Kidney (tissue), 14 donors: ENCODE results near the gene CHERP. TPM values are rescaled to one million over a fixed set of nuclear protein-coding genes. Genes with fewer than 3 reads are reported as not detected.
A peak's percentile ranks its signal among the peaks of the same experiment; 100 is the strongest.

ENCODE experiments used
- DNase-seq, 5 donors: peaks; one replicate each; pipeline ENCODE4 v3.0.0-alpha.2; 2013 to 2020
- FAIRE-seq: peaks from 2 replicates; lab custom pipeline; 2012; peaks lifted over from hg19 to GRCh38; lab: Jason Lieb, UNC
- H3K27ac ChIP-seq, 2 donors: one replicate each; pipeline ENCODE4 v1.7.0; 2013; ENCODE audit warnings: low read depth in 2 of 2, low read length in 2 of 2, inconsistent platforms in 1 of 2
- H3K27me3 ChIP-seq: one replicate; pipeline ENCODE4 v1.7.1; 2013; ENCODE audit warnings: low read length, inconsistent platforms; ENCODE audit not compliant: control insufficient read depth, insufficient read depth
- H3K36me3 ChIP-seq, 3 donors: one replicate each; pipeline versions ENCODE4 v1.7.0 to v1.7.1; 2013; ENCODE audit warnings: low read length in 3 of 3, control low read depth in 1 of 3, inconsistent platforms in 1 of 3; ENCODE audit not compliant: insufficient read depth in 3 of 3, control insufficient read depth in 2 of 3
- H3K4me1 ChIP-seq, 3 donors: one replicate each; pipeline versions ENCODE4 v1.7.0 to v1.7.1; 2013; ENCODE audit warnings: low read length in 3 of 3, inconsistent platforms in 1 of 3, low read depth in 1 of 3; ENCODE audit not compliant: control insufficient read depth in 2 of 3, insufficient read depth in 2 of 3
- H3K4me3 ChIP-seq, 3 donors: one replicate each; pipeline versions ENCODE4 v1.7.0 to v1.8.1; 2013; ENCODE audit warnings: low read length in 3 of 3, control low read depth in 1 of 3, inconsistent platforms in 1 of 3
- H3K9ac ChIP-seq, 3 donors: one replicate each; pipeline versions ENCODE4 v1.7.0 to v1.7.1; 2013; ENCODE audit warnings: low read length in 3 of 3, control low read depth in 1 of 3, inconsistent platforms in 1 of 3
- H3K9me3 ChIP-seq, 3 donors: one replicate each; pipeline versions ENCODE4 v1.7.0 to v1.7.1; 2013; ENCODE audit warnings: low read length in 3 of 3, control low read depth in 1 of 3, inconsistent platforms in 1 of 3; ENCODE audit not compliant: control insufficient read depth in 2 of 3, insufficient read depth in 1 of 3
- CTCF ChIP-seq: IDR thresholded peaks from 3 replicates; pipeline ENCODE4 v1.5.1; 2012; ENCODE audit warnings: mild to moderate bottlenecking, moderate library complexity, borderline replicate concordance; ENCODE audit not compliant: insufficient read depth; ENCODE audit errors: extremely low read depth
- intact Hi-C: fragments of 100-400 bp; cut with DNase I; formaldehyde crosslinking; loops from one replicate; pipeline ENCODE4 v1.11.1; 2022
- polyA plus RNA-seq: library from polyadenylated mRNA; stranded (reverse); fragments of 350-450 nt; fragmentation: Illumina TruSeq; extraction: RNeasy Lipid Tissue Mini Kit (QIAGEN cat#74804); gene quantifications from one replicate; pipeline ENCODE4 v1.2.3, GENCODE V29; 2014; ENCODE audit warnings: low read depth, low replicate concordance; ENCODE audit not compliant: insufficient read depth
- total RNA-seq: library from RNA; stranded (reverse); fragmentation: NEBNext Ultra II Directional; extraction: Animal tissue kit (Norgen Biotek cat#: 25700); gene quantifications from one replicate; pipeline ENCODE4 v1.2.1, GENCODE V29; 2021
- donor health status: control.
- donor health status: control.
- donor health status: control.
- donor health status: control.
- donor health status: control.
- donor health status: DM: yes; HTN: yes; CAD: no.
- donor health status: Normal renal cell carcinoma (clear cell type).

The CHERP gene
- total and polyA plus RNA-seq, 2 donors from 2014 or later, result 14.6 to 37.2 TPM

- Histone ChIP-seq H3K4me1 (peaks cover 0 to 69% (median 15%) of the 10 kb centered on the region in 3 donors), H3K4me3 (peak overlapping the region in 1 of 3 donors; percentile 26), H3K9me3 (no peaks in the 10 kb centered on the region), H3K27ac (peak overlapping the region; percentile 37 to 71), H3K9ac (peak overlapping the region in 1 of 3 donors; percentile 13), H3K36me3 (peaks cover 0 to 3% (median 0%) of the 10 kb centered on the region in 3 donors), H3K27me3 (no peaks in the 10 kb centered on the region)
- no peak for TF ChIP-seq CTCF
- DNase-seq, result peak; percentile 70 to 95 (median 80)
- intact Hi-C loops, result no loop called here
- FAIRE-seq, result no peak
These were observed 42.2 kb upstream of the CHERP start for GRCh38 chr19:16584248-16585093.

GRCh38 chr19:16582486-16583261, 40.4 kb upstream of the CHERP start:
- DNase-seq (no peak), FAIRE-seq (no peak)
- Histone ChIP-seq H3K27ac (no peak overlapping the region), H3K4me3 (no peak overlapping the region), H3K27me3 (no peaks in the 10 kb centered on the region), H3K36me3 (peaks cover 0 to 12% (median 4%) of the 10 kb centered on the region in 3 donors), H3K4me1 (peaks cover 0 to 53% (median 8%) of the 10 kb centered on the region in 3 donors), H3K9me3 (no peaks in the 10 kb centered on the region), H3K9ac (no peak overlapping the region)
- TF ChIP-seq CTCF, result no peak
- intact Hi-C loops, result no loop called here

- no peak for DNase-seq
- no peak for TF ChIP-seq CTCF
- FAIRE-seq, result no peak
- Histone ChIP-seq H3K36me3 (peaks cover 0 to 14% (median 4%) of the 10 kb centered on the region in 3 donors), H3K4me3 (no peak overlapping the region), H3K4me1 (peaks cover 0 to 46% (median 2%) of the 10 kb centered on the region in 3 donors), H3K27ac (no peak overlapping the region), H3K27me3 (no peaks in the 10 kb centered on the region), H3K9me3 (no peaks in the 10 kb centered on the region), H3K9ac (peak overlapping the region in 1 of 3 donors; percentile 51)
- intact Hi-C loops, result no loop called here
These were observed 39.7 kb upstream of the CHERP start for GRCh38 chr19:16581971-16582343.
